Measurements from ENCODE around the gene OSBPL6.

- TF ChIP-seq, protein P1, sequence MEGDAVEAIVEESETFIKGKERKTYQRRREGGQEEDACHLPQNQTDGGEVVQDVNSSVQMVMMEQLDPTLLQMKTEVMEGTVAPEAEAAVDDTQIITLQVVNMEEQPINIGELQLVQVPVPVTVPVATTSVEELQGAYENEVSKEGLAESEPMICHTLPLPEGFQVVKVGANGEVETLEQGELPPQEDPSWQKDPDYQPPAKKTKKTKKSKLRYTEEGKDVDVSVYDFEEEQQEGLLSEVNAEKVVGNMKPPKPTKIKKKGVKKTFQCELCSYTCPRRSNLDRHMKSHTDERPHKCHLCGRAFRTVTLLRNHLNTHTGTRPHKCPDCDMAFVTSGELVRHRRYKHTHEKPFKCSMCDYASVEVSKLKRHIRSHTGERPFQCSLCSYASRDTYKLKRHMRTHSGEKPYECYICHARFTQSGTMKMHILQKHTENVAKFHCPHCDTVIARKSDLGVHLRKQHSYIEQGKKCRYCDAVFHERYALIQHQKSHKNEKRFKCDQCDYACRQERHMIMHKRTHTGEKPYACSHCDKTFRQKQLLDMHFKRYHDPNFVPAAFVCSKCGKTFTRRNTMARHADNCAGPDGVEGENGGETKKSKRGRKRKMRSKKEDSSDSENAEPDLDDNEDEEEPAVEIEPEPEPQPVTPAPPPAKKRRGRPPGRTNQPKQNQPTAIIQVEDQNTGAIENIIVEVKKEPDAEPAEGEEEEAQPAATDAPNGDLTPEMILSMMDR (IDR thresholded peaks at IDR 0.05) = no peak
- TF ChIP-seq EZH2 (IDR thresholded peaks at IDR 0.05) (no peak), EZH2phosphoT487 (IDR thresholded peaks at IDR 0.05) (no peak)
These were observed 41.3 kb upstream of the OSBPL6 start for GRCh38 chr2:178152977-178153376.

Data from neural progenitor cell (in vitro differentiated cells).